Measurements from ENCODE around the gene SERPINB8.

The SERPINB8 gene

DNA sequence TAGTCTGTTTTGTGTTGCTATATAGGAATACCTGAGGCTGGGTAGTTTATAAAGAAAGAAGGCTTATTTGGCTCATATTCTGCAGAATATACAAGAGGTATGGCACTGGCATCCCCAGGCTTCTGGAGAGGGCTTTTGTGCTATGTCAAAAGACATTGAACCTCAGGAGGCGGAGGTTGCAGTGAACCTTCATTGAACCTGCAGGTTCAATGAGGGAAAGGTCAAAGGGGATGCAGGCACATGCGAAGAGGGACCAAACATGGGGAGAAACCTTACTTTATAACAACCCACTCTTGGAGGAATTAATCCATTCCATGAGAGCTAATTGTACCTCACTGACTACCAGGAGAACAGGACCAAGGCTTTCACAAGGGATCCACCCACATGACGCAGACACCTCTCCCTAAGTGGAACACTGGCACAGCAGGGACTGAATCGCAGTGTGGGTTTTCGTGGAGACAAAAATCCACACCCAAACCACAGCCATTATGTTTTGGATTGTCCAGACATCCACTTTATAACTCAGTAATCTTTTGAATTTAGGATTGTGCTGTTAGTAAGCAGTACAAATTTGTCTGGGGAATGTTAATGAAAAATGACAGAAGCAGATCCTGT is 4.1 kb upstream of the SERPINB8 start:
- no peak for DNase-seq

- DNase-seq: no peak
Observed at GRCh38 chr18:63970809-63971205, 926 bp downstream of the SERPINB8 start.

- no peak for DNase-seq
Observed at GRCh38 chr18:63971320-63972001, 1.6 kb downstream of the SERPINB8 start.

DNA sequence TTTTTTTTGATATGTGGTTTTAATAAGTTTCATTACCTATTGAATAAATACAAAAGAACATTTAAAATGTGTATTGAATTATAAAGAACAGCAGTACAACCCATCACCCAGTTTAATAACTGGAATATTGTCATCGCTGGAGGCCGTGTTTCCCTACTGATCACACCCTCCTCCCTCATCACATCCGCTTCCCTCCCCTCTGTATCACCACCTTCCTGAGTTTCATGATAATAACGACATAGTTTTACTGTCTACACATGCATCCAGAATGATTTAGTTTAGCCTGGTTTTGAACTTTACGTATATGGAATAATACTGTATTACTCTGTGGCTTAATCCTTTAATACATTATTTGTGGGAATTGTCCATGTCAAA is 2.1 kb downstream of the SERPINB8 start:
- no peak for DNase-seq

- no peak for DNase-seq
Observed at GRCh38 chr18:63974991-63975390, 5.1 kb downstream of the SERPINB8 start.

DNA sequence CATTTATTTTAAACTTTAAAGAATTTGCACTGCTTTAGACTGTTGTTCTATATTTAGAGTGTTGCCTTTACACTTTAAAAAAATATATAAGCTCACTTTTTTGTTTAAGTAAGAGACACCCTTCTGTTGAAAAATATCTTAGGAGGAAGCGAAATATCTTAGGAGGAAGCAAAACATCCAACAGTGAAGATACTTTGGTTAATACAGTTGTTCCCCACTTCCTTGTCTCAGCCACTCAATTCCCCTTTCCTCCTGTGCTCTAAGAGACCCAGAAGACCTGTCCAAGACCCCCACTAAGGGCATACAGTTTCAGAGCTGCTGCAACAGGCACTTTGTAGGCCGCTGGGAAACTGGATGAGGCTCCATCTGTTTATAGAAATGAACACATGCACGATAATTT is 5.7 kb downstream of the SERPINB8 start:
- DNase-seq: no peak

DNA sequence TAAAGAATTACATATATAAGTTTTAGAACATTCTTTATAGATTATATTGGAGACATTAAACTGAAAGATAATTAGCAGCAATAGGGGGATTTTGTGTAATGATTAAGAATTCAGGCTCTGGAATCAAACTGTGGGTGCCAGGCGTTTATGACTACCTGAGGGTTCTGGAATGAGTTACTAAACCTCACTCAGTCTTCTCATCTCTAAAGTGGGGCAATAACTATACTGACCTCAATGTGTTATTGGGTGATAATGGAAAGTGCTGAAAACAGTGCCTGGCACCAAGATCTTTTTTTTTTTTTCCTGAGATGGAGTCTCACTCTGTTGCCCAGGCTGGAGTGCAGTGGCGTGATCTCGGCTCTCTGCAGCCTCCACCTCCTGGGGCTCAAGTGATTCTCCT is 7.2 kb downstream of the SERPINB8 start:
- DNase-seq: no peak

GRCh38 chr18:63979409-63979920 is 9.6 kb downstream of the SERPINB8 start:
- no peak for DNase-seq

DNA sequence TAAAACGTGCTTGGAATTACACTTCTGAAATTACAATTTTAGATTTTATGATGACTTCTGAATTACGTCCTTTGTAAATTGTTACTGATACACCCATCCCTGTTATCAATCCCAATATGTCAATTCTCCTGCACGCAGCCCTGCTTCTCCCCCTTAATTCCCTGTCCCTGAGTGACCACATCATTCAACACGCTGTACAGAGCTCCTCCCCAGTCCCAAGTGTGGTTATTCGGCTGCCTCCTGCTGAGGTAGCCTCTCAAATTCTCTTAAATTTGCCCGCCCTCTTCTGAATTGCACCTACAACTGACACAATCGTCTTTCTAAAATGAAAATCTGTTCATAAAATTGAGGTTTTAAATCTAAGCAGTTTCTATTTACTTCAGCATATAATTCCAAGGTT is 10.1 kb downstream of the SERPINB8 start:
- no peak for DNase-seq

GRCh38 chr18:63980896-63981460 is 11.1 kb downstream of the SERPINB8 start:
- DNase-seq: no peak

DNA sequence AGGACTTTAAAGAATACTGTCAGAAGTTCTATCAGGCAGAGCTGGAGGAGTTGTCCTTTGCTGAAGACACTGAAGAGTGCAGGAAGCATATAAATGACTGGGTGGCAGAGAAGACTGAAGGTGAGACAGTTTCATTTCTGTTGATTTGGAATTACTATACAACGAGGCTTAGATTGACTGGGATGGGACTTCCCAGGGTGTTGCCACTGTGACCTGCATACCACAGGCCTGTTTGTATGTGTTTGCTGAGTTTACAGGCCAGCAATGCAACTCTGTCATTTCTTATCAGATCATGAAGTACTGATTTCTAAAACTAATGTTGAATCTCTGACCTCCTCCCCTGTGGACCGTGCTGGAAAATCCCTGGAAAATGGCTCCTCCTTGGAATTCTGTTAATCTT is 11.8 kb downstream of the SERPINB8 start:
- no peak for DNase-seq

GRCh38 chr18:63982361-63982760 is 12.5 kb downstream of the SERPINB8 start:
- no peak for DNase-seq

DNA sequence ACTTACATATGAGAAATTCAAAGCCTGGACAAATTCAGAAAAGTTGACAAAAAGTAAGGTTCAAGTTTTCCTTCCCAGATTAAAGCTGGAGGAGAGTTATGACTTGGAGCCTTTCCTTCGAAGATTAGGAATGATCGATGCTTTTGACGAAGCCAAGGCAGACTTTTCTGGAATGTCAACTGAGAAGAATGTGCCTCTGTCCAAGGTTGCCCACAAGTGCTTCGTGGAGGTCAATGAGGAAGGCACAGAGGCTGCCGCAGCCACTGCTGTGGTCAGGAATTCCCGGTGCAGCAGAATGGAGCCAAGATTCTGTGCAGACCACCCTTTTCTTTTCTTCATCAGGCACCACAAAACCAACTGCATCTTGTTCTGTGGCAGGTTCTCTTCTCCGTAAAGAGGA is 17.0 kb downstream of the SERPINB8 start:
- DNase-seq: no peak

GRCh38 chr18:63987743-63988142 is 17.9 kb downstream of the SERPINB8 start:
- DNase-seq: no peak

- DNase-seq: no peak
Observed at GRCh38 chr18:63992751-63993150, 22.9 kb downstream of the SERPINB8 start.

- peak; percentile 68 for DNase-seq
Observed at GRCh38 chr18:63994783-63995399, 25.0 kb downstream of the SERPINB8 start.

DNA sequence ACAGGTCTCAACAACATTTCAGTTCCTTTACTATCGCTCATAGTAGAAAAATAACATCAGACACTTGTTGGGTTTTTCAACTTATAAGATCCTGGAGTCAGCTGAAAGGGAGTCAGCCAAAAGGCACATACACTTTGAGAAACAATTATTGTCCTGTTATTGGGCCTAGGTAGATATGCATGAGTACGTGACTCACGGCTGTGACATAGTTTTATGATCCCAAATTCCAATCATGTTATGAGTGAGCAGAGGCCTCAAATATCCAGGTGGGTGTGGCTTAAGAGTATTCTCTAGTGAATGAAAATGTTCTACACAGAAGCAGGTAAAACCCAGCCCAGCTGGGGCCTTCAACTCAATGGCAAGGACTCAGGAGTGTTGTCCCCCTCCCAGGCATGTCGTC is 27.2 kb downstream of the SERPINB8 start:
- no peak for DNase-seq

DNA sequence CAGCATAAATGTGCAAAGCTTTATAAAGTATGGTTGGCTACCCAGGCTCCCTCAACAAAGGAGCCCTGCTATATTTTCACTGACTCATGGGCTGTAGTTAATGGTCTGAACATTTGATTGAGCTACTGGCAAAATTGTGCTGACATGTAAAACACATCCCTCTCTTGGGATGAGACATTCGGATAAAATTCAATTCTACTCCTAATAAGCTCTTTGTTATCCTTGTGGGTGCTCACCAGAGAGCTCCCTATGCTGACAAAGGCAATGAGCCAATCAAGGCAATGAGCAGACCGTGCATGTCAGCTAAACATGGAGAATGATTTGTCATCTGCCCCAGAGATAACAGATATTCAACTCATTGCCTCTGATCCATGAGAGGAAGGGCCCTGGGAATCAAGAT is 27.7 kb downstream of the SERPINB8 start:
- DNase-seq: no peak

- no peak for DNase-seq
Observed at GRCh38 chr18:63999871-64000270, 30.0 kb downstream of the SERPINB8 start.

DNA sequence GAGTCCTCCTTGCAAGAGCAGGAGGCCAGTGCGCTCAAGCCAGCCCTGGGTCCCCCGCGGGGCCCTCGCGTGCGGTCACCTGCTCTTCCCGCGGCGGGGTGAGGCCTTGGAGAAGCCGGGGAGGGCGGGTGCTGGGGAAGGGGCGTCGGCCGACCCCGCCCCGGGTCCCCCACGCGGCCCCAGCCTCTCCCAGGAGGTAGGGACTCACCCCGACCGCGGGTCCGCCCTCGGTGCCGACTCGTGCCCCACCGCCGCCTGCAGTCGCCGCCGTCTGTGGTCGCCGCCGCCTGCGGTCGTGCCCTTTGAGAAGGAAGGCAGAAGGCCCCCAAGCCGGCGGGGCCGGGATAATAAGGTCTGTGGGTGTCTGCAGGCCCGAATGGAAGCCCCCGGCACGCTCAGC is 32.7 kb downstream of the SERPINB8 start:
- no peak for DNase-seq

DNA sequence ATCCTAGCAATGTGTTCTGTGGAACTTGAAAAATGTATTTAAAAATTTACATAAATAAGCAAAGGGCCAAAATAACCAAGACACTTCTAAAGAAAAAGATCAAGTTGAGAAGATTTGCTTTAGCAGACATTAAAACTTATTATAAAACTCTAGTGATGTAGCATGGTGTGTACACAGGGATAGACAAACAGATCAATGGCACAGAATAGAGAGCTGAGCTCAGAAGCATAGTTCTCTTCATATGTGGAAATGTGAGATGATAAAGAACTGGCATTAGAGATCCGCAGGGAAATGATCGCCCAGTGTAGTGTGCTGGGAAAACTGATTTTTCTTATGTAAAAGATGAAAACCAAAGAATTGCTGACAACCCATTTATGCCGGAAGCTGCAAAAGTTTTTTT is 39.4 kb downstream of the SERPINB8 start:
- no peak for DNase-seq

GRCh38 chr18:64011513-64011912 is 41.6 kb downstream of the SERPINB8 start:
- DNase-seq: no peak

- no peak for DNase-seq
Observed at GRCh38 chr18:64017870-64018269, 48.0 kb downstream of the SERPINB8 start.
